Body of pancreas (tissue), 4 donors: Measurements from ENCODE around the gene A2M. TPM values are rescaled to one million over a fixed set of nuclear protein-coding genes. Genes with fewer than 3 reads are reported as not detected.

Source experiments
- ATAC-seq: fragments of 150-250 bp; one replicate; pipeline ENCODE4 v1.9.1; 2016
- DNase-seq, 4 donors: peaks; one replicate each; pipeline ENCODE4 v3.0.0-alpha.2; 2019
- H3K27ac ChIP-seq, 4 donors: fragments of 200-600 bp; sonication (generic); 1 replicate in 3 of 4; 2 replicates in 1 of 4; pipeline versions ENCODE4 v1.5.1 to v1.6.1; 2016 to 2019; ENCODE audit warnings: mild to moderate bottlenecking in 1 of 4, mixed read lengths in 1 of 4, moderate library complexity in 1 of 4
- H3K27me3 ChIP-seq, 2 donors: fragments of 200-600 bp; sonication (generic); one replicate each; pipeline ENCODE4 v1.6.0; 2016; ENCODE audit warnings: mild to moderate bottlenecking in 1 of 2
- H3K36me3 ChIP-seq, 2 donors: fragments of 200-600 bp; sonication (generic); replicated peaks in 1 of 2; 2 replicates each; pipeline ENCODE4 v1.5.1; 2016; ENCODE audit warnings: low read depth in 2 of 2; ENCODE audit not compliant: insufficient read depth in 1 of 2
- H3K4me1 ChIP-seq: fragments of 200-600 bp; sonication (generic); one replicate; pipeline ENCODE4 v1.6.0; 2016
- H3K4me3 ChIP-seq, 2 donors: fragments of 200-600 bp; sonication (generic); 1 replicate in 1 of 2; 2 replicates in 1 of 2; pipeline ENCODE4 v1.5.1; 2016 to 2019
- H3K9me3 ChIP-seq, 3 donors: fragments of 200-600 bp; sonication (generic); 1 replicate in 2 of 3; 2 replicates in 1 of 3; pipeline ENCODE4 v1.5.1; 2016
- CTCF ChIP-seq, 7 experiments: fragments of 450-650 bp in 4 of 7; fragments of 200-600 bp in 3 of 7; sonication (generic) in 3 of 7; IDR thresholded peaks; one replicate each; pipeline ENCODE4 v1.5.1; 2016 to 2019; ENCODE audit warnings: antibody characterized with exemption in 7 of 7
- POLR2A ChIP-seq, 3 donors: fragments of 450-650 bp; IDR thresholded peaks; one replicate each; pipeline ENCODE4 v1.6.1; 2016; ENCODE audit warnings: antibody characterized with exemption in 3 of 3, mild to moderate bottlenecking in 2 of 3
- WGBS, 2 donors: methylation state at CpG; one replicate each; pipeline ENCODE4 v1.1.5; 2017; 5-methylcytosine and 5-hydroxymethylcytosine counted together
- intact Hi-C: fragments of 100-400 bp; cut with DNase I; formaldehyde crosslinking; loops from one replicate; pipeline ENCODE4 v1.15.1; 2023
- total RNA-seq, 2 donors: library from RNA; depleted of rRNA; stranded (reverse); fragments of >200 nt; gene quantifications; one replicate each; pipeline ENCODE4 v1.1.0, GENCODE V29; 2016

Gene A2M
- total RNA-seq, 2 donors from 2014 or later, result 97.3 to 102 TPM

- ATAC-seq (no peak), DNase-seq (no peak)
- Histone ChIP-seq H3K27ac (no peak overlapping the region), H3K4me1 (no peaks in the 10 kb centered on the region), H3K9me3 (no peaks in the 10 kb centered on the region), H3K4me3 (no peak overlapping the region), H3K36me3 (no peaks in the 10 kb centered on the region), H3K27me3 (no peaks in the 10 kb centered on the region)
- intact Hi-C loops, result no loop called here
- TF ChIP-seq POLR2A (IDR thresholded peaks at IDR 0.05), result no peak
- TF ChIP-seq CTCF (IDR thresholded peaks at IDR 0.05), result no peak
- 65 to 66% methylated on average over 10 to 14 of the region's 15 CpGs for WGBS, 2 donors
Measured at GRCh38 chr12:9050521-9051157, 65.1 kb downstream of the A2M start.

DNA sequence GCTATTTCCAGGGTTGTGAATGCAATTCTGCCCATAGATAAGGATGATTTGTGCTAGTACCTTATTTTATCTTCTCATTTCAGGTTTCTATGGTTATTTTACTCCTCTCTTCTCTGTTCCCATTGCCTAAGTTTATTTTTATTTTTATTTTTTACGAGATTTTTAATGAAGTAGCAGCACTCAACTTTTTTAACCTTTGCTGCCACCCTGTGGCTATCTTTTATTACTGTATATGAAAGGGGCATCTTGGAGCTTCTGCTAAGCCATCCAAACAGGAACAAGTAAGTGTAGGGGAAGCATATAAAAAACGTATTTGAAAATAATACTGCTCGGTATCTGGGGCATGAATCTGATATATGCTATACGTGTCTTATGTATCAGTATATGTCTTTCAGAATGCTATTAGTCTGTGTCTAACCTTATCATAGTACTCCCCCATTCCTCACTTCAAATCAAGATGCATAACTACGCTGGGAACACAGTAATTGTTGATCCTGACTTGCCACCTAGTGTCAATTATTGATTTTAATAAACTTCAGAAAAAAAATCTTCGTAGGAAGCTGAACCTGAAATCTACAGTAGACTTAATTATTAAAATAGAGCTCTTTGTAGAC lies 66.1 kb downstream of the A2M start:
- DNase-seq, result peak in 1 of 4 donors; percentile 16
- no peak for ATAC-seq
- Histone ChIP-seq H3K36me3 (no peaks in the 10 kb centered on the region), H3K4me3 (no peak overlapping the region), H3K9me3 (no peaks in the 10 kb centered on the region), H3K27me3 (no peaks in the 10 kb centered on the region), H3K4me1 (no peaks in the 10 kb centered on the region), H3K27ac (no peak overlapping the region)
- whole genome bisulfite sequencing, 2 donors, result 8 to 9% methylated on average over 6 of the region's 6 CpGs
- intact Hi-C loops, result no loop called here
- TF ChIP-seq CTCF (IDR thresholded peaks at IDR 0.05) (peak; percentile 13 to 56 (median 45)), POLR2A (IDR thresholded peaks at IDR 0.05) (no peak)

DNA sequence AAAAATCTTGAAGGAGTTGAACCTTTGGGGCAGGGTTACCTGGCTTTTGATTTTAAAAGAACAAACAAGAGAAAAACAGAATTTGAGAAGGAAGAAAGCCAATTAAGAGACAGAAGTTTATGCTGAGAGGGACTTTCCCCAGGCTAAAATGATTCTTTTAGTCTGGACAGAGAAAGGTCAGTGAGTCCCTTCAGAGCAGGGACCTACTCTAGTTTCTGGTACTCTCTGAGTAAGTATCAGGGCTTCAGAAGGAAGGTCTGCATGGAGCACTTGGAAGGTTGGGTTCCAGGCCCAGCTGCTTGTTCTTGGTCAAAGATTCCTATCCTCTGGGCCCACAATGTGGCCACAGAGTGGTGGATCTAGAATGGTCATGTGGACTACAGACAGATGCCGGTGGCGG lies 66.8 kb downstream of the A2M start:
- no peaks in the 10 kb centered on the region for H3K4me1 ChIP-seq
- ATAC-seq (no peak), DNase-seq (no peak)
- H3K27me3 ChIP-seq, result no peaks in the 10 kb centered on the region
- H3K4me3 ChIP-seq, result no peak overlapping the region
- intact Hi-C loops, result no loop called here
- no peaks in the 10 kb centered on the region for H3K9me3 ChIP-seq
- no peak overlapping the region for H3K27ac ChIP-seq
- H3K36me3 ChIP-seq, result no peaks in the 10 kb centered on the region
- TF ChIP-seq POLR2A (IDR thresholded peaks at IDR 0.05) (no peak), CTCF (IDR thresholded peaks at IDR 0.05) (no peak)
- 96% methylated on average over 2 of the region's 2 CpGs for WGBS, 2 donors

DNA sequence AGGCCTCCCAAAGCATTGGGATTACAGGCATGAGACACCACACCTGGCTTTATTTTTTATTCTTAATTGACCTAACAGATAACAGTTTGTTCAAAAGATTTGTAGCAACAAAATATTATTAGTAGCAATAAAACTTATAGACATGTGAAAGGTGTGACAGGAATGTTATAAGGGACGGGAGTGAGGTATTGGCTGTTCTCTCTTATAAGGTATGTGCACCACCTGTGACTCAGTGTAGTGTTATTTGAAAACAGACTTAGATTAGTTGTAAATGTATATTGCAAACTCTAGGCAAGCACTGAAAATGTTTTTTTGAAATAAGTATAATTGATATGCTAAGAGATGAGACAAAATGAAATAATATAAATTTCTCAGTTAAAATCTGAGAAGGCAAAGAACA lies 68.6 kb downstream of the A2M start:
- no peak for ATAC-seq
- no peaks in the 10 kb centered on the region for H3K9me3 ChIP-seq
- intact Hi-C loops, result no loop called here
- TF ChIP-seq CTCF (IDR thresholded peaks at IDR 0.05), result no peak
- no peak for TF ChIP-seq POLR2A (IDR thresholded peaks at IDR 0.05)
- no peaks in the 10 kb centered on the region for H3K36me3 ChIP-seq
- no peak for DNase-seq
- no peak overlapping the region for H3K4me3 ChIP-seq
- H3K27ac ChIP-seq, result no peak overlapping the region
- H3K4me1 ChIP-seq, result no peaks in the 10 kb centered on the region
- H3K27me3 ChIP-seq, result no peaks in the 10 kb centered on the region
- 92 to 93% methylated on average over 1 of the region's 1 CpG for WGBS, 2 donors

DNA sequence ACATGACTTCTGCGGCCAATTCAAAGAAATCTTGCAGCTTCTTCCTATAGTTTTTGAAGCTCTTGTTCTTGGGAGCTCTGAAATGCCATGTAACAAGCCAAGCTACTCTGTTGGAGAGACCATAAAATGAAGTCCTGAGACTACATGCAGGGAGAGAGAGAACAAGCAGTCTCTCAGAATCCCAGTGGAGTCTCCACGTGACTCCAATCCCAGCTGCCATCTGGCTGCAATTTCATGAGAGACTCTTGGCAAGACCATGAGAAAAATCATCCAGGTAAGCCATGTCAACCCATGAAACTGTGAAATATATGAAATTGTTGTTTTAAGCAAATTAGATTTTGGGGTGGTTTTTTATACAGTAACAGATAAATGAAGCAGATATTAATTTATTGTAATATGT lies 72.0 kb downstream of the A2M start:
- Histone ChIP-seq H3K4me1 (no peaks in the 10 kb centered on the region), H3K4me3 (no peak overlapping the region), H3K27me3 (no peaks in the 10 kb centered on the region), H3K36me3 (no peaks in the 10 kb centered on the region), H3K9me3 (no peaks in the 10 kb centered on the region), H3K27ac (no peak overlapping the region)
- DNase-seq (no peak), ATAC-seq (no peak)
- TF ChIP-seq POLR2A (IDR thresholded peaks at IDR 0.05), result no peak
- TF ChIP-seq CTCF (IDR thresholded peaks at IDR 0.05), result no peak
- intact Hi-C loops, result loop anchor here (5.0 kb wide), 1 partner anchor 366 kb away; no protein-coding TSS in a partner anchor
- 71 to 86% methylated on average over 2 of the region's 2 CpGs for WGBS, 2 donors
